ENCODE measurements around the gene ZNF358.

DNA sequence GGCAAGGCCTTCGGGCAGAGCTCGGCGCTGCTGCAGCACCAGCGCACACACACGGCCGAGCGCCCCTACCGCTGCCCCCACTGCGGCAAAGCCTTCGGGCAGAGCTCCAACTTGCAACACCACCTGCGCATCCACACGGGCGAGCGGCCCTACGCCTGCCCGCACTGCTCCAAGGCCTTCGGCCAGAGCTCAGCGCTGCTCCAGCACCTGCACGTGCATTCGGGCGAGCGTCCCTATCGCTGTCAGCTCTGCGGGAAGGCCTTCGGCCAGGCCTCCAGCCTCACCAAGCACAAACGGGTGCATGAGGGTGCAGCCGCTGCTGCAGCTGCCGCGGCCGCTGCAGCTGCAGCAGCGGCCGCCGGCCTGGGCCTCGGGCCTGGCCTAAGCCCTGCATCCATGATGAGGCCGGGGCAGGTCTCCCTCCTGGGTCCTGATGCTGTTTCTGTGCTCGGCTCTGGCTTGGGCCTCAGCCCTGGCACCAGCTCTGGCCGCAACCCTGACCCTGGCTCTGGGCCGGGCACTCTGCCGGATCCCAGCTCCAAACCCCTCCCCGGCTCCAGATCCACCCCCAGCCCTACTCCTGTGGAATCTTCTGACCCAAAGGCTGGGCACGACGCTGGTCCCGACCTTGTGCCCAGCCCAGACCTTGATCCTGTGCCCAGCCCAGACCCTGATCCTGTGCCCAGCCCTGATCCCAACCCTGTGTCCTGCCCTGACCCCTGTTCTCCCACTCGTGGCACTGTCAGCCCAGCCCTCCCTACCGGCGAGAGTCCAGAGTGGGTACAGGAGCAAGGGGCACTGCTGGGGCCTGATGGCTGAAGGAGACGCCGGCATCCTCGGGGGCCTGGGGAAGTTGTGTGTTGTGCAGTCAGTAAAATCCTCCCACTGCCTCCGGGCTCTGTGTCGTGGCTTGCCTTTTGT lies 4.5 kb downstream of the ZNF358 start:
- TF ChIP-seq, protein P1, sequence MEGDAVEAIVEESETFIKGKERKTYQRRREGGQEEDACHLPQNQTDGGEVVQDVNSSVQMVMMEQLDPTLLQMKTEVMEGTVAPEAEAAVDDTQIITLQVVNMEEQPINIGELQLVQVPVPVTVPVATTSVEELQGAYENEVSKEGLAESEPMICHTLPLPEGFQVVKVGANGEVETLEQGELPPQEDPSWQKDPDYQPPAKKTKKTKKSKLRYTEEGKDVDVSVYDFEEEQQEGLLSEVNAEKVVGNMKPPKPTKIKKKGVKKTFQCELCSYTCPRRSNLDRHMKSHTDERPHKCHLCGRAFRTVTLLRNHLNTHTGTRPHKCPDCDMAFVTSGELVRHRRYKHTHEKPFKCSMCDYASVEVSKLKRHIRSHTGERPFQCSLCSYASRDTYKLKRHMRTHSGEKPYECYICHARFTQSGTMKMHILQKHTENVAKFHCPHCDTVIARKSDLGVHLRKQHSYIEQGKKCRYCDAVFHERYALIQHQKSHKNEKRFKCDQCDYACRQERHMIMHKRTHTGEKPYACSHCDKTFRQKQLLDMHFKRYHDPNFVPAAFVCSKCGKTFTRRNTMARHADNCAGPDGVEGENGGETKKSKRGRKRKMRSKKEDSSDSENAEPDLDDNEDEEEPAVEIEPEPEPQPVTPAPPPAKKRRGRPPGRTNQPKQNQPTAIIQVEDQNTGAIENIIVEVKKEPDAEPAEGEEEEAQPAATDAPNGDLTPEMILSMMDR (IDR thresholded peaks at IDR 0.05 in 4 of 5, conservative IDR thresholded peaks at IDR 0.05 in 1 of 5), result no peak
- TF ChIP-seq POLR2A (IDR thresholded peaks at IDR 0.05), result no peak
